Colonic mucosa (tissue), 4 donors: ENCODE measurements around the gene HOATZ. TPM values are rescaled to one million over a fixed set of nuclear protein-coding genes. Genes with fewer than 3 reads are reported as not detected.

ENCODE experiments used
- DNase-seq: peaks from one replicate; pipeline ENCODE4 v3.0.0-alpha.2; 2020
- H3K27ac ChIP-seq: fragments of 200-600 bp; one replicate; pipeline ENCODE4 v1.8.0; 2021
- H3K27me3 ChIP-seq: fragments of 200-600 bp; one replicate; pipeline ENCODE4 v1.8.0; 2021
- H3K36me3 ChIP-seq: fragments of 200-600 bp; one replicate; pipeline ENCODE4 v1.8.0; 2021
- H3K4me1 ChIP-seq: fragments of 200-600 bp; one replicate; pipeline ENCODE4 v1.8.0; 2021; ENCODE audit warnings: mild to moderate bottlenecking
- H3K4me3 ChIP-seq: fragments of 200-600 bp; one replicate; pipeline ENCODE4 v1.8.0; 2021
- H3K9ac ChIP-seq, 2 donors: one replicate each; pipeline ENCODE4 v1.7.0; 2013; ENCODE audit warnings: control low read depth in 2 of 2, low read depth in 2 of 2, low read length in 2 of 2
- H3K9me3 ChIP-seq: fragments of 200-600 bp; one replicate; pipeline ENCODE4 v1.8.0; 2021
- intact Hi-C: fragments of 100-400 bp; cut with DNase I; formaldehyde crosslinking; loops from one replicate; pipeline ENCODE4 v1.14.1; 2022
- total RNA-seq, 2 donors: library from RNA; stranded (reverse); fragmentation: NEBNext Ultra II Directional in 1 of 2; extraction: Animal tissue kit (Norgen Biotek cat#: 25700) in 1 of 2; gene quantifications; one replicate each; pipeline ENCODE4 v1.2.1, GENCODE V29; 2021
- TF ChIP-seq, protein P1 (sequence below): fragments of 200-600 bp; IDR thresholded peaks from one replicate; pipeline ENCODE4 v1.8.0; 2022; ENCODE audit warnings: antibody characterized with exemption, mild to moderate bottlenecking
- donor health status: healthy.
- donor health status: DM: no; HTN: no; CAD: no.
- donor health status: DM: no; HTN: no; CAD: no.

The HOATZ gene
- total RNA-seq, 2 donors from 2014 or later = not detected

DNA sequence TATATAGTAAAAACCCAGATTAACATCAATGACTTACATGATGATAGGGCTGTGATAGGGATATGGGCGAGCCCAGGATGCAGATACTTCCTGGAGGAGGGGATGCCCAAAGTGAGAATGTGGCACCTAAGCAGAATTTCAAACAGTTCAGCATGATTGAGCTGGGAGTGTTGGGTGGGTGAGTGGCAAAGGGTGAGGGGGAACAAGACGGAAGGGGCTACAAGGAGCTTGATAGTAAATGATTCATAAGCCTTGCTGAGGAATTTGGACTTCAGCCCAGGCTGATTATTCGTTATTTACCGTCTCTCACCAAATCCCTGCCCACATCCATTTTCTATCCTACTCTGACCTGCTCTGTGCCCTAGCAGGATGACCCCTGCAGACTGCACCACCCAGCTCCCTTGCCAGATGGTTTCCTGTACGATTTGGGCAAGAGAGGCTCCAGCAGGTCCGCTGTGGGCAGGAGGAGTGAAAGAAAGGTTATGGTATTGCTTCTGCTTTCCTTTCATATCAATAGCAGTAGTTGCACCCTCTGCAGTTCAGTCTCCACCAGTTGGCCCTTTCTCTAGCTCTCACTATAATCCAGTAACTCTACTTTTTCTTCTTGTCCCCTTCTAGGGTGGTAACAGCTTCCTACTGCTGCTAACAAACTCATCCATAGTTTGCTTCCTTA, 57.4 kb downstream of the HOATZ start:
- no peak for DNase-seq
- Histone ChIP-seq H3K27me3 (no peaks in the 10 kb centered on the region), H3K27ac (no peak overlapping the region), H3K9ac (no peak overlapping the region), H3K36me3 (no peaks in the 10 kb centered on the region), H3K4me1 (no peaks in the 10 kb centered on the region), H3K4me3 (no peak overlapping the region), H3K9me3 (no peaks in the 10 kb centered on the region)
- intact Hi-C loops = no loop called here
- TF ChIP-seq, protein P1, sequence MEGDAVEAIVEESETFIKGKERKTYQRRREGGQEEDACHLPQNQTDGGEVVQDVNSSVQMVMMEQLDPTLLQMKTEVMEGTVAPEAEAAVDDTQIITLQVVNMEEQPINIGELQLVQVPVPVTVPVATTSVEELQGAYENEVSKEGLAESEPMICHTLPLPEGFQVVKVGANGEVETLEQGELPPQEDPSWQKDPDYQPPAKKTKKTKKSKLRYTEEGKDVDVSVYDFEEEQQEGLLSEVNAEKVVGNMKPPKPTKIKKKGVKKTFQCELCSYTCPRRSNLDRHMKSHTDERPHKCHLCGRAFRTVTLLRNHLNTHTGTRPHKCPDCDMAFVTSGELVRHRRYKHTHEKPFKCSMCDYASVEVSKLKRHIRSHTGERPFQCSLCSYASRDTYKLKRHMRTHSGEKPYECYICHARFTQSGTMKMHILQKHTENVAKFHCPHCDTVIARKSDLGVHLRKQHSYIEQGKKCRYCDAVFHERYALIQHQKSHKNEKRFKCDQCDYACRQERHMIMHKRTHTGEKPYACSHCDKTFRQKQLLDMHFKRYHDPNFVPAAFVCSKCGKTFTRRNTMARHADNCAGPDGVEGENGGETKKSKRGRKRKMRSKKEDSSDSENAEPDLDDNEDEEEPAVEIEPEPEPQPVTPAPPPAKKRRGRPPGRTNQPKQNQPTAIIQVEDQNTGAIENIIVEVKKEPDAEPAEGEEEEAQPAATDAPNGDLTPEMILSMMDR = no peak

DNA sequence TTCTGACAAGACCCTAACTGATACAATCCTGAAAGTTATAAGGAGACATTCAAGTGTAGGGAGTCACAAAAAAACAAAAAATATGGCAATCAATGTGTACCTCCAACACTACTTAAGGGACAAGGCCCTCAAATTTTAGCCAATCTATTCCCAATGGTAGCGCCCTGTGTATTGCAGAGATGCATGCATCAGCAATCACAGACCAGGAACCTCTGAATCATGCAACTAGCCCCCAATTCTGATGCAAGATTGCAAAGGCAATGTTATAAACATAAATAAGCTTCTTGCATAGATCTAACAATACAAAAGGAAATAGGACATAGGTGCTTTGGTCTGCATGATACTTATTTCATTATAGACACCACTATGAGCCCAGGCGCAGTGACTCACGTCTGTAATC, 58.0 kb downstream of the HOATZ start:
- no peaks in the 10 kb centered on the region for H3K4me1 ChIP-seq
- no peak for DNase-seq
- TF ChIP-seq, protein P1 = no peak
- no peaks in the 10 kb centered on the region for H3K36me3 ChIP-seq
- no peak overlapping the region for H3K27ac ChIP-seq
- H3K4me3 ChIP-seq = no peak overlapping the region
- no peak overlapping the region for H3K9ac ChIP-seq
- intact Hi-C loops = no loop called here
- no peaks in the 10 kb centered on the region for H3K27me3 ChIP-seq
- H3K9me3 ChIP-seq = no peaks in the 10 kb centered on the region

DNA sequence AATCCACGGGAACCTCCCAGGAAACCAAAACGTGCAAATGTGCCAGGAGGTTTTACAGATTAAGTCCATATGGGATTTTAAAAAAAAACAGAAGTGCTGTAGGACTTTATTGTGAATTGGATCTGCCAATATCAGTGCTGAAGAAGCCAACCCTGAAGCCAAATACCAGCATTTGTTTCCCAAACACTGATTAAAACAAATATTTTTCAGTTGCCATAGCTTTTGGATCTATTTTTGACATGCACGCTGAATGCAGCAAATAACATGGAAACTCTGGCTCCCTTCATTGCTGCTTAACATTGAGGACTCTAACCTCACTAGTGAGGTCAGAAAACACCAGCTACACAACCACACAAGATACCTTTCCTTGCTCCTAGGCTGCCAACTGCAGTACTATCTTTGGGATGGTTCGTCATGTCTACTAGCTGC, 59.3 kb downstream of the HOATZ start:
- H3K27me3 ChIP-seq = no peaks in the 10 kb centered on the region
- H3K9me3 ChIP-seq = no peaks in the 10 kb centered on the region
- no peak overlapping the region for H3K27ac ChIP-seq
- intact Hi-C loops = no loop called here
- TF ChIP-seq, protein P1 = no peak
- no peaks in the 10 kb centered on the region for H3K4me1 ChIP-seq
- no peak overlapping the region for H3K4me3 ChIP-seq
- no peak overlapping the region for H3K9ac ChIP-seq
- no peak for DNase-seq
- no peaks in the 10 kb centered on the region for H3K36me3 ChIP-seq

DNA sequence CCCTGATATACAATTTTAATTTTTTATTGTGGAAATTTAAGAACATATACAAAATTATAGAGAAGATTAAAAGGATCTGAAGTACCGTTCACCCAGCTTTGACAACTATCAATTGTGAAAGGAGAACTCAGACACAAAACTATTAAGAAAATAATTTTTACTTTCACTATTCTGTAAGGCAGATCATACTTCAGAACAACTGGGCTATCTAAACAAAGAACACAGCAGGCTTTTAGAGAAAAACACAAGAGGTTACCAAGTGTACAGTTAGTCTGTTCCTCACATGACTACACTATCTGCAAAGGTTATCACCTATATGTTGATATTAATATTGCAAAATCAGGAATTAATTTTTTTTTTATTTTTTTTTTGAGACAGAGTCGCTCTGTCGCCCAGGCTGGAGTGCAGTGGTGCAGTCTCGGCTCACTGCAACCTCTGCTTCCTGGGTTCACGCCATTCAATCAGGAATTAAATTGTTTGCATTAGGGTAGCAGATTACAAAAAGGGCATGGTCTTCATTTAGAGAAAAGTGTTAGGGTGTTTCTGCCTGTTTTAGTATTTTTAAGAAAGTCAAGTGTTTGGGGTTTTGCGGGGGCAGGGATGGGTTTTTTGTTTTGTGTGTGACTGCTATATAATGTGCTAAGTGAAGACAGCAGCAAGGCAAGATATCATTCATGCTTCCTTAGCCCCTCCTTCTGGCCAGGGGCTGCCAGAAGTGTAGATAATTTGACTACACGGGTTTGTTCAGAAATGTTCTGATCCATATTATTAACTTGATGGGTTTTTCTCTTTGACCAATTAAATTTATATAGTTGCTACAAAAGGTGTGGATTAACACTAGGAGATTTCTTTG, 60.0 kb downstream of the HOATZ start:
- intact Hi-C loops = no loop called here
- DNase-seq = no peak
- Histone ChIP-seq H3K27me3 (no peaks in the 10 kb centered on the region), H3K9me3 (no peaks in the 10 kb centered on the region), H3K4me1 (no peaks in the 10 kb centered on the region), H3K27ac (no peak overlapping the region), H3K36me3 (no peaks in the 10 kb centered on the region), H3K4me3 (no peak overlapping the region), H3K9ac (no peak overlapping the region)
- TF ChIP-seq, protein P1 = no peak

DNA sequence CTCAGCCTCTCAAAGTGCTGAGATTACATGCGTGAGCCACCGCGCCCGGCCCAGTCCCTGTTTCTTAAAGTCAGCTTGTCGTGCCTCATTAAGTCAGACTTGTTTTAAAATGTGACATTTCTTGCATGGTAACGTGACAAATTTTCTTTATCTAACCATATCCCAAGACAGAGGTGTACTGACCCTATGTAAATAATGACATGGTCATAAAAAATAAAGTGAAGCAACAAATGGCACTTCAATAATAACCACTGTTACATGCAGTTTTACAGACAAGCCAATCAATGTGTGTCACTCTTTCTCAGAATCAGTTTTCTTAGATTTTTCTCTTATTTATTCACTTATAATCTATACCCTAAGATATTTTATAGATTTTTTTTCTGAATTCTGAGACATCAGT, 61.2 kb downstream of the HOATZ start:
- no peaks in the 10 kb centered on the region for H3K27me3 ChIP-seq
- no peak overlapping the region for H3K4me3 ChIP-seq
- no peaks in the 10 kb centered on the region for H3K9me3 ChIP-seq
- no peaks in the 10 kb centered on the region for H3K36me3 ChIP-seq
- no peaks in the 10 kb centered on the region for H3K4me1 ChIP-seq
- TF ChIP-seq, protein P1 = no peak
- intact Hi-C loops = no loop called here
- no peak overlapping the region for H3K9ac ChIP-seq
- H3K27ac ChIP-seq = no peak overlapping the region
- DNase-seq = no peak
